HCT116 (cell line): ENCODE data around the gene FAM170B. TPM values are rescaled to one million over a fixed set of nuclear protein-coding genes. Genes with fewer than 3 reads are reported as not detected.

Experiments
- ATAC-seq: fragments of 200-7000 bp; cut with Tn5 transposase; 2 replicates; pipeline ENCODE4 v1.9.1; 2020; ENCODE audit warnings: mild to moderate bottlenecking, moderate library complexity
- Bru-seq: library from RNA; stranded (reverse); fragments of 400-500 nt; gene quantifications from one replicate; lab custom pipeline; 2021; lab: Mats Ljungman, UMichigan
- BruChase-seq, 2 experiments: library from RNA; stranded (reverse); fragments of 400-500 nt; gene quantifications; one replicate each; lab custom pipeline; 2021; lab: Mats Ljungman, UMichigan
- BruUV-seq: library from RNA; stranded (reverse); fragments of 400-500 nt; replicated peaks from 2 replicates; lab custom pipeline; 2021; lab: Mats Ljungman, UMichigan
- CTCF ChIA-PET: fragments of 300-600 bp; sonication (Branson Sonifier 250); formaldehyde crosslinking; loops from one replicate; lab custom pipeline; 2021; ENCODE audit warnings: antibody characterized with exemption; lab: Charles Lee
- POLR2A ChIA-PET: fragments of 300-600, 350-600 bp; sonication (Branson Sonifier 250); formaldehyde crosslinking; loops from one replicate; lab custom pipeline; 2021; ENCODE audit warnings: antibody characterized with exemption; lab: Charles Lee
- RAD21 ChIA-PET, 2 experiments: fragments of 300-600 bp; sonication (Branson Sonifier 250); formaldehyde crosslinking; loops; one replicate each; lab custom pipeline; 2023; ENCODE audit warnings: low total read pairs in 2 of 2; ENCODE audit not compliant: uncharacterized antibody in 2 of 2, unreplicated experiment in 2 of 2, low non-redundant PET in 1 of 2; lab: Charles Lee
- DNase-seq: peaks from one replicate; pipeline ENCODE4 v3.0.0-alpha.2; 2010; ENCODE audit warnings: low read depth, low spot score
- H2AFZ ChIP-seq: fragments of 200-600 bp; shearing (Covaris generic), sonication (generic); 2 replicates; pipeline ENCODE4 v1.6.1; 2017; ENCODE audit warnings: low read depth, mixed run types, mixed read lengths, antibody characterized with exemption, low read length; ENCODE audit not compliant: poor library complexity, severe bottlenecking
- H3K27ac ChIP-seq: 2 replicates; pipeline ENCODE4 v1.5.1; 2012; ENCODE audit warnings: low read depth, low read length
- H3K27me3 ChIP-seq: fragments of 200-600 bp; sonication (generic); 2 replicates; pipeline ENCODE4 v1.6.1; 2016; ENCODE audit warnings: mixed run types, low read length, mixed read lengths; ENCODE audit not compliant: insufficient read depth
- H3K36me3 ChIP-seq, 2 experiments: fragments of 200-500 bp in 1 of 2; fragments of 200-600 bp in 1 of 2; sonication (Bioruptor generic) in 1 of 2; sonication (generic) in 1 of 2; 2 replicates each; pipeline versions ENCODE4 v1.5.1 to v1.6.1; 2014 to 2016; ENCODE audit warnings: low read length in 2 of 2, inconsistent platforms in 1 of 2, mixed read lengths in 1 of 2, mixed run types in 1 of 2; ENCODE audit not compliant: insufficient read depth in 2 of 2, control insufficient read depth in 1 of 2
- H3K4me1 ChIP-seq, 2 experiments: fragments of 200-600 bp in 1 of 2; sonication (generic) in 1 of 2; 2 replicates each; pipeline versions ENCODE4 v1.5.1 to v1.6.1; 2012 to 2017; ENCODE audit warnings: low read length in 2 of 2, inconsistent platforms in 1 of 2, mild to moderate bottlenecking in 1 of 2, mixed read lengths in 1 of 2, mixed run types in 1 of 2, moderate library complexity in 1 of 2; ENCODE audit not compliant: insufficient read depth in 2 of 2, control insufficient read depth in 1 of 2
- H3K4me2 ChIP-seq: fragments of 200-600 bp; sonication (generic); 2 replicates; pipeline ENCODE4 v1.6.1; 2017; ENCODE audit warnings: mixed run types, low read length, mixed read lengths
- H3K4me3 ChIP-seq, 2 experiments: fragments of 200-600 bp in 1 of 2; sonication (generic) in 1 of 2; replicated peaks in 1 of 2; 2 replicates each; pipeline ENCODE4 v1.5.1; 2011 to 2016; ENCODE audit warnings: low read length in 2 of 2, control low read depth in 1 of 2, low read depth in 1 of 2, mild to moderate bottlenecking in 1 of 2, mixed read lengths in 1 of 2, mixed run types in 1 of 2
- H3K79me2 ChIP-seq: fragments of 200-600 bp; sonication (generic); 2 replicates; pipeline ENCODE4 v1.6.1; 2017; ENCODE audit warnings: mild to moderate bottlenecking, mixed run types, low read length, moderate library complexity, mixed read lengths; ENCODE audit not compliant: insufficient read depth
- H3K9ac ChIP-seq: fragments of 200-600 bp; sonication (generic); 2 replicates; pipeline ENCODE4 v1.6.1; 2016; ENCODE audit warnings: low read length, mixed read lengths
- H3K9me2 ChIP-seq: fragments of 200-600 bp; sonication (generic), shearing (Covaris generic); 2 replicates; pipeline ENCODE4 v1.6.1; 2017; ENCODE audit warnings: mixed run types, mild to moderate bottlenecking, moderate library complexity; ENCODE audit not compliant: insufficient read depth
- H3K9me3 ChIP-seq, 2 experiments: fragments of 200-500 bp in 1 of 2; fragments of 200-600 bp in 1 of 2; sonication (Bioruptor generic) in 1 of 2; sonication (generic) in 1 of 2; 2 replicates each; pipeline ENCODE4 v1.6.1; 2014 to 2017; ENCODE audit warnings: low read length in 2 of 2, mixed read lengths in 2 of 2, inconsistent platforms in 1 of 2, low read depth in 1 of 2, mild to moderate bottlenecking in 1 of 2, mixed run types in 1 of 2, moderate library complexity in 1 of 2; ENCODE audit not compliant: control insufficient read depth in 1 of 2, insufficient read depth in 1 of 2
- H4K20me1 ChIP-seq: fragments of 200-600 bp; sonication (generic), shearing (Covaris generic); 2 replicates; pipeline ENCODE4 v1.6.1; 2017; ENCODE audit warnings: mixed run types, mild to moderate bottlenecking, moderate library complexity; ENCODE audit not compliant: insufficient read depth
- CBX3 ChIP-seq: IDR thresholded peaks from 2 replicates; pipeline ENCODE4 v1.6.1; 2012; ENCODE audit warnings: low read depth
- CEBPB ChIP-seq: IDR thresholded peaks from 2 replicates; pipeline ENCODE4 v1.6.1; 2012; ENCODE audit warnings: low read depth
- EGR1 ChIP-seq: IDR thresholded peaks from 2 replicates; pipeline ENCODE4 v1.6.1; 2012; ENCODE audit warnings: low read depth
- EZH2phosphoT487 ChIP-seq: fragments of 200-600 bp; IDR thresholded peaks from 2 replicates; pipeline ENCODE4 v1.6.1; 2018; ENCODE audit warnings: antibody characterized with exemption, borderline replicate concordance
- JUND ChIP-seq: IDR thresholded peaks from 2 replicates; pipeline ENCODE4 v1.6.1; 2012
- POLR2A ChIP-seq: IDR thresholded peaks from 2 replicates; pipeline ENCODE4 v1.7.0; 2011; ENCODE audit warnings: borderline replicate concordance; ENCODE audit not compliant: insufficient read depth, insufficient read length; ENCODE audit errors: extremely low read depth
- POLR2AphosphoS5 ChIP-seq: IDR thresholded peaks from 2 replicates; pipeline ENCODE4 v1.6.1; 2011; ENCODE audit warnings: mild to moderate bottlenecking, low read depth, low read length, moderate library complexity
- SIN3A ChIP-seq: IDR thresholded peaks from 2 replicates; pipeline ENCODE4 v1.6.1; 2012; ENCODE audit warnings: low read depth
- SP1 ChIP-seq: IDR thresholded peaks from 2 replicates; pipeline ENCODE4 v1.6.1; 2012; ENCODE audit warnings: low read depth
- SRF ChIP-seq: IDR thresholded peaks from 2 replicates; pipeline ENCODE4 v1.6.1; 2012; ENCODE audit warnings: low read depth
- TCF7L2 ChIP-seq: IDR thresholded peaks from 2 replicates; pipeline ENCODE4 v1.7.0; 2011; ENCODE audit warnings: borderline replicate concordance, inconsistent platforms; ENCODE audit not compliant: insufficient read depth, insufficient read length; ENCODE audit errors: extremely low read depth
- YY1 ChIP-seq: IDR thresholded peaks from 2 replicates; pipeline ENCODE4 v1.6.1; 2011; ENCODE audit warnings: low read length, low read depth, moderate library complexity, mild to moderate bottlenecking; ENCODE audit not compliant: insufficient replicate concordance; ENCODE audit errors: extremely low read depth
- ZNF274 ChIP-seq: fragments of 200-500 bp; sonication (Bioruptor generic); IDR thresholded peaks from 2 replicates; pipeline ENCODE4 v1.6.1; 2014; ENCODE audit warnings: mild to moderate bottlenecking, low read depth, low read length, inconsistent platforms
- intact Hi-C: fragments of 100-400 bp; cut with micrococcal nuclease; formaldehyde crosslinking; loops from 2 replicates; pipeline ENCODE4 v1.10.0; 2022
- long read RNA-seq: library from polyadenylated mRNA; unstranded; transcript quantifications from one replicate; pipeline ENCODE4 v2.0.0, GENCODE V29; 2021; ENCODE audit not compliant: unreplicated experiment
- polyA plus RNA-seq: library from polyadenylated mRNA; unstranded; fragments of >200 nt; gene quantifications from 2 replicates; pipeline ENCODE4 v1.2.1, GENCODE V29; 2012; ENCODE audit warnings: missing spikeins
- total RNA-seq: library from RNA; stranded (reverse); gene quantifications from one replicate; pipeline ENCODE4 v1.2.1, GENCODE V29; 2021; ENCODE audit not compliant: unreplicated experiment
- TF ChIP-seq, protein P1 (sequence below): IDR thresholded peaks from 2 replicates; pipeline ENCODE4 v1.6.1; 2011; ENCODE audit warnings: mild to moderate bottlenecking, low read length, moderate library complexity; ENCODE audit not compliant: insufficient replicate concordance; ENCODE audit errors: extremely low read depth
- TF ChIP-seq, protein P2 (sequence below): IDR thresholded peaks from 2 replicates; pipeline ENCODE4 v1.6.1; 2012; ENCODE audit warnings: low read depth

The FAM170B gene
- total RNA-seq (not detected), Bru-seq, nascent RNA (percentile 14 among the genes with signal in this experiment), BruChase-seq, experiment 1, labeled RNA remaining after a 6-hour chase (not detected), BruChase-seq, experiment 2, labeled RNA remaining after a 2-hour chase (not detected)
- not detected in 2 replicates for polyA plus RNA-seq
- long read RNA-seq = 0 reads

DNA sequence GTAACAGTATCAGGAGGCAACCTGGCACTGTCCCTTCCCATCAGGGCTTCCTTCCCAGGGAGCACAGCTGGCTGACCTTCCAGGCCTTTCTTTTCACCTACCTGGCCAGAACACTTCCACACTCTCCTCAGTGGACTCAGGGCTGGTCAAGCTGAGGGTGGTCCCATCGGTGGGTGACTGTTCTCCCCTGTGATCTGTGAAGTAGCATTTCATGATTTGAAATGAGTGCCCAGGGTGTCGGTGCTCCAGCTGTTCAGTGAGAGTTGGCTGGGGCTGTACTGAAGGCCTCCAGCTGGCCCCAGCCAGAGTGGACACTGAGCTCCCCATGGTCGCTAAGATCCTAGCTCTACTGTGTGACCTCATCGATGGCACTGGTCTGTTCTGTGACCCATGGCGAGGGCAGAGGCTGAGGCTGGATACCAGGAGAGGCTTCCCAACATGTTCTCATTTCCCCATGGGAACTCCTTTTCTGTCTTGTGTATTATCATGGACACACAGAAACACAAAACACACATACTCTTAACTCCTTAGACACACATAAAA is at the start of gene FAM170B:
FAM170B (minus strand) TSS at position 316 of the 543 bp plus-strand sequence; CDS start at position 213, 103 bp downstream.
- ATAC-seq (no peak), DNase-seq (no peak)
- Histone ChIP-seq H3K4me1 (no peaks in the 10 kb centered on the region), H3K9ac (no peak within 1 kb of the TSS), H3K9me2 (no peaks in the 10 kb centered on the region), H4K20me1 (no peaks in the 10 kb centered on the region), H2AFZ (no peak within 1 kb of the TSS), H3K4me2 (no peak within 1 kb of the TSS), H3K9me3 (no peaks in the 10 kb centered on the region), H3K79me2 (no peaks in the 10 kb centered on the region), H3K4me3 (no peak within 1 kb of the TSS), H3K36me3 (no peaks in the 10 kb centered on the region), H3K27ac (no peak within 1 kb of the TSS), H3K27me3 (peaks cover 45% of the 10 kb centered on the region)
- TF ChIP-seq SP1 = no peak
- ChIA-PET RAD21 (no interaction called here), CTCF (no interaction called here), POLR2A (no interaction called here)
- no TSS peak for BruUV-seq
- intact Hi-C loops = no loop called here

DNA sequence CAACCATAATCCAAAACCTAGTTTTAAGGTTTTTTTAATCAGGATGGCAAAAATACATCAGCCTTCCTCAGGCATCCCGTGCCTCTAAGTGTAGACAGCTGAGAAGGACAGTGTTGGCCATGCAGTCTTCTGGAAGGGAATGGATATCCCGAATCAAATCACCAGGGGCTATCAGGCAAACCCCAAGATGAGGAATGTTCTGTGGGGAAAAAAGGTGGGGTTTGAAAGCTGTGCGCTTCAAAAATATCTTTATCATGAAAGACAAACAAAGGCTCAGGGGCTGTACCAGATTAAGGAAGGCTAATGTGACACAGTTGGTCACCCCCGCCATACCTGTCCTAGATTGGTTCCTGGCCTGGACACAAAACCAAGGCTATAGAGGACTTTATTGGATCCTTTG is 49.0 kb upstream of the FAM170B start:
- no TSS peak for BruUV-seq
- Histone ChIP-seq H3K4me2 (no peak overlapping the region), H3K27me3 (peaks cover 5% of the 10 kb centered on the region; the same call in 1 of the 2 replicates), H3K4me1 (peaks cover 0 to 2% of the 10 kb centered on the region in 2 experiments; a peak in 2 of 4 replicates), H3K79me2 (no peaks in the 10 kb centered on the region), H4K20me1 (no peaks in the 10 kb centered on the region), H3K36me3 (no peaks in the 10 kb centered on the region), H3K9me2 (no peaks in the 10 kb centered on the region), H3K9ac (no peak overlapping the region), H3K27ac (no peak overlapping the region), H3K4me3 (no peak overlapping the region), H2AFZ (no peak overlapping the region), H3K9me3 (no peaks in the 10 kb centered on the region)
- ChIA-PET RAD21 (no interaction called here), CTCF (no interaction called here), POLR2A (no interaction called here)
- ATAC-seq (no peak), DNase-seq (no peak)
- intact Hi-C loops = no loop called here
- TF ChIP-seq YY1 (no peak), ZNF274 (no peak), SRF (no peak), EZH2phosphoT487 (no peak), POLR2A (no peak), JUND (no peak), POLR2AphosphoS5 (no peak), SIN3A (no peak), EGR1 (no peak), TCF7L2 (no peak), CBX3 (no peak), CEBPB (no peak)
- TF ChIP-seq, protein P1, sequence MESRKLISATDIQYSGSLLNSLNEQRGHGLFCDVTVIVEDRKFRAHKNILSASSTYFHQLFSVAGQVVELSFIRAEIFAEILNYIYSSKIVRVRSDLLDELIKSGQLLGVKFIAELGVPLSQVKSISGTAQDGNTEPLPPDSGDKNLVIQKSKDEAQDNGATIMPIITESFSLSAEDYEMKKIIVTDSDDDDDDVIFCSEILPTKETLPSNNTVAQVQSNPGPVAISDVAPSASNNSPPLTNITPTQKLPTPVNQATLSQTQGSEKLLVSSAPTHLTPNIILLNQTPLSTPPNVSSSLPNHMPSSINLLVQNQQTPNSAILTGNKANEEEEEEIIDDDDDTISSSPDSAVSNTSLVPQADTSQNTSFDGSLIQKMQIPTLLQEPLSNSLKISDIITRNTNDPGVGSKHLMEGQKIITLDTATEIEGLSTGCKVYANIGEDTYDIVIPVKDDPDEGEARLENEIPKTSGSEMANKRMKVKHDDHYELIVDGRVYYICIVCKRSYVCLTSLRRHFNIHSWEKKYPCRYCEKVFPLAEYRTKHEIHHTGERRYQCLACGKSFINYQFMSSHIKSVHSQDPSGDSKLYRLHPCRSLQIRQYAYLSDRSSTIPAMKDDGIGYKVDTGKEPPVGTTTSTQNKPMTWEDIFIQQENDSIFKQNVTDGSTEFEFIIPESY = no peak
- TF ChIP-seq, protein P2, sequence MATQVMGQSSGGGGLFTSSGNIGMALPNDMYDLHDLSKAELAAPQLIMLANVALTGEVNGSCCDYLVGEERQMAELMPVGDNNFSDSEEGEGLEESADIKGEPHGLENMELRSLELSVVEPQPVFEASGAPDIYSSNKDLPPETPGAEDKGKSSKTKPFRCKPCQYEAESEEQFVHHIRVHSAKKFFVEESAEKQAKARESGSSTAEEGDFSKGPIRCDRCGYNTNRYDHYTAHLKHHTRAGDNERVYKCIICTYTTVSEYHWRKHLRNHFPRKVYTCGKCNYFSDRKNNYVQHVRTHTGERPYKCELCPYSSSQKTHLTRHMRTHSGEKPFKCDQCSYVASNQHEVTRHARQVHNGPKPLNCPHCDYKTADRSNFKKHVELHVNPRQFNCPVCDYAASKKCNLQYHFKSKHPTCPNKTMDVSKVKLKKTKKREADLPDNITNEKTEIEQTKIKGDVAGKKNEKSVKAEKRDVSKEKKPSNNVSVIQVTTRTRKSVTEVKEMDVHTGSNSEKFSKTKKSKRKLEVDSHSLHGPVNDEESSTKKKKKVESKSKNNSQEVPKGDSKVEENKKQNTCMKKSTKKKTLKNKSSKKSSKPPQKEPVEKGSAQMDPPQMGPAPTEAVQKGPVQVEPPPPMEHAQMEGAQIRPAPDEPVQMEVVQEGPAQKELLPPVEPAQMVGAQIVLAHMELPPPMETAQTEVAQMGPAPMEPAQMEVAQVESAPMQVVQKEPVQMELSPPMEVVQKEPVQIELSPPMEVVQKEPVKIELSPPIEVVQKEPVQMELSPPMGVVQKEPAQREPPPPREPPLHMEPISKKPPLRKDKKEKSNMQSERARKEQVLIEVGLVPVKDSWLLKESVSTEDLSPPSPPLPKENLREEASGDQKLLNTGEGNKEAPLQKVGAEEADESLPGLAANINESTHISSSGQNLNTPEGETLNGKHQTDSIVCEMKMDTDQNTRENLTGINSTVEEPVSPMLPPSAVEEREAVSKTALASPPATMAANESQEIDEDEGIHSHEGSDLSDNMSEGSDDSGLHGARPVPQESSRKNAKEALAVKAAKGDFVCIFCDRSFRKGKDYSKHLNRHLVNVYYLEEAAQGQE = no peak
